LoVo (cell line): ENCODE results near the gene ATP13A3.
"Not testable (repeated sequence)": the region's sequence is repeated elsewhere in the genome, so short reads cannot be mapped to it uniquely, and the experiment has no call there.

Experiments used
- DNase-seq: peaks from one replicate; pipeline ENCODE4 v3.0.0-alpha.2; 2016; ENCODE audit warnings: low spot score

The ATP13A3 gene

DNA sequence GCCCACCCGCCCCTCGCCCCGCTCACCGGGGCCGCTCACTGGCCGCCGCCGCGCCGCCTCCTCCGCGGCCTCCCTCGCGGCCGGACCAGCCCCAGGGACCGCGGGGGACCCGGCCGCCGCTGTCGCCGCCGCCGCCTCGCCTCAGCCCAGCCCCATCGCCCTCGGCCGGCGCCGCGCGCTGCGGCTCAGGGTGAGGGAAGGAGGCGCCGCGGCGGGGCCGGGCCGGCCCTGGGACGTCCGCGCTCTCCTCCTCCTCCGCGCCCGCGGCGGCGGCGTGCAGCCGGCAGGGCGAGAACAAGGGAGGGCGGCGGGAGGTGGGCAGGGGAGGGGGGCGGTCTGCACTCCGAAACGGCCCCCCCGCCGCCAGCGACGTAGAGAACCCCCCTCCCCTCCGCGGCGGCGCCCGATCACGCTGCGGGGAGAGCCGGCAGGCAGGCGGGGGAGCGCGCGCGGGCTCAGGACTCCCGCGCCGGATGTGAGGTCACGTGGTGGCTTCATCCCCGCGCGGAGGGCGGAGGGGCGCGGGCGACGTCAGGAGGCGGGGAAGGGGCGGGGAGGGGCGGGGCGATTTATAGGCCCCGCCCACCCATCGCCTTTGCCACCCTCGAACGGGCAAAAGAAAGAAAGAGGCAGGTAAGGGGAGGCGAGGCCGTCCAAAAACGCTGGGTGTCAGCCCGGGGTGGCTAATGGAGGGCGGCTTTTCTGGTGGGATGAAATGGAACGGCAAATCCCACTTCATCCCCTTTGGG, at the start of gene ATP13A3:
ATP13A3 (minus strand) TSS at position 463 of the 749 bp plus-strand sequence. CDS start 24,812 bp downstream, outside the sequence.
- peak; percentile 88 for DNase-seq

DNA sequence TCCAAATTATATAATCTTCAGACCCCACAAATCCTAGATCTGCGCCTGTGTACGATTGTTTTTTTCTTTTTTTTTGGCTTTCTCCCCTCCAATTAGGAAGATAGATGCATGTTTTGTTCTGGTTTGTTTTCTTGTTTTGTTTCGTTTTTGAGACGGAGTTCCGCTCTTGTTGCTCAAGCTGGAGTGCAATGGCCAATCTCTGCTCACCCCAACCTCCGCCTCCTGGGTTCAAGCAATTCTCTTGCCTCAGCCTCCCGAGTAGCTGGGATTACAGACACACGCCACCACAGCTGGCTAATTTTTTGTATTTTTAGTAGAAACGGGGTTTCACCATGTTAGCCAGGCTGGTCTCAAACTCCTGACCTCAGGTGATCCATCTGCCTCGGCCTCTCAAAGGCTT, 48.4 kb upstream of the ATP13A3 start:
- not testable (repeated sequence) for DNase-seq

DNA sequence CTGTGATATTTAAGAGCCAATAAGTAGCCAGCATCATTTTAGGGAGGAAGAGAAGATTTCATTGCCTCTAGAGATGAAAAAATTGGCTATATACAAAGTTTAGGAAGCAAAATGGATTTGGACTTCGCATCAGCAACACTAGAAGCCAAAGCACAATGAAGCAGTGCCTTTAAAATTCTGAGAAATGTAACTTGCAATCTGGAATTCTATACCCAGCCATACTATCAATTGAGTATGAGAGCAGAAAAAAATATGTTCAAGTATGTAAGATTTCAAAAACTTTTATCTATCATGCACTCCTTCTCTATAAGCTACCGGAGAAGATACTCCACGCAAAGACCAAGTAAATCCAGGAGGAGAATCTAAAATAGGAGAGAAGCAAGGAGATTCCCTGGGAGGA, 47.4 kb upstream of the ATP13A3 start:
- DNase-seq: no peak

DNA sequence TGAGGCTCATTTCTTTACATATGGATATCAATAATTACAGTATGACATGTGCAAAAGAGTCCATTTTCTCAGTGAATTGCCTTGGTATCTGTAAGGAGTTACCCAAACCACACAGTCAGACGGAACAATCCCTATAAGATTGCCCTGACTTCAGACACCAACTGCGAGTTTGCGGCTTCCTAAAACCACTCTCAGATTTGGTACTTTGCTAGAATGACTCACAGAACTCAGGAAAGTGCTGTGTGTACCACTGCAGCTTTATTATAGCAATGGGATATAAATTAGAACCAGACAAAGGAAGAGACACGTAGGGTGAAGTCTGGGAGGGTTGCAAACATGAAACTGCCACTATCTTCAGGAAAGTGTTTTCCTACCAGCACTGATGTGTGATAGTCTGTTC, 45.8 kb upstream of the ATP13A3 start:
- no peak for DNase-seq

DNA sequence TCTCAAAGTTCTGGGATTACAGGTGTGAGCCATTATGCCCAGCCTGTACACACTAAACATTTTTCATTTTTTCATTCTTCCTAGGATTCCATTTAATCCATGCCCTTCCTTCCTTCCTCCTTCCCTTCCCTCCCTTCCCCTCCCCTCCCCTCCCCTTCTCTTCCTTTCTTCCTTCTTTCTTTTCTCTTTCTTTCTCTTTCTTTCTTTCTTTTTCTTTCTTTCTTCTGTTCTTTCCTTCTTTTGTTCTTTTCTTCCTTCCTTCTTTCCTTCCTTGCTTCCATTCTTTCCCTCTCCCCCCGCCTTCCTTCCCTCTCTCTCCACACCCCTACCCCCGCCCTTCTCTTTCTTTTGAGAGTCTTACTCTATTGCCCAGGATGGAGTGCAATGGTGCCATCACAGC, 40.9 kb upstream of the ATP13A3 start:
- no peak for DNase-seq

DNA sequence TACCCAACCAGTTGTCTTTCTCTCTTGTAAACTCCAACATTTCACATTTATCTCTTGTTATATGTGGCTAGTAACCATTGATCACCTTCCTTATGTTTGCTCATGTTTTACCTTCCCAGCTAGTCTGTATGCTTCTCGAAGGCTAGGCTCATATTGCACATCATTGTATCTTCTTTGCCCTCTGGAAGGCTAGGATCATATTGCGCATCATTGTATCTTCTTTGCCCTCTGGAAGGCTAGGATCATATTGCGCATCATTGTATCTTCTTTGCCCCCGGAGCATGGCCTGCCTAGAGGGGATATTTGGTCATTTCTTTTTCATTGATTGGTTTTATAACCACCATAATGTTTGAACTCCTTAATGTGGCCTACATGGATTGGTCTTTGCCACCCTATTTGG, 39.4 kb upstream of the ATP13A3 start:
- no peak for DNase-seq

DNA sequence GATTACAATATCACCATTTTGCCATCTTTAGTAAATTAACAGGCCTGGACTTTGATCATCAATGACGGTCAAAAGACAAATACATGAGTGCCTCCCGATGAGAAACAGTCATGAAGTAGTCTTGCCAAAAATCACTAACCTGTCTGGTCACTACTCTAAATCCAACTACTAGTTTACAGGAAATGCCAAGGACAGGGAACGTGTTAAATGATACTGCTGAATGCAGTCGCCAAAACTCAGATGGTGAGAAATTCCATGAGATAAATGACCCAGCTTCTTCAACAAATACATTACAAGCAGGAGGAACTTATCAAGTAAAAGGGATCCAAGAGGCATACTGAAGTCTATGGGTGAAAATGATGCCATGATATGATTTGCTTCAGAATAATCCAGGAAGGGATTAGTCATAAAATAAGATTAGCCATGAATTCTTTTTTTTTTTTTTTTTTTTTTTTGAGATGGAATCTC, 35.8 kb upstream of the ATP13A3 start:
- DNase-seq: no peak

DNA sequence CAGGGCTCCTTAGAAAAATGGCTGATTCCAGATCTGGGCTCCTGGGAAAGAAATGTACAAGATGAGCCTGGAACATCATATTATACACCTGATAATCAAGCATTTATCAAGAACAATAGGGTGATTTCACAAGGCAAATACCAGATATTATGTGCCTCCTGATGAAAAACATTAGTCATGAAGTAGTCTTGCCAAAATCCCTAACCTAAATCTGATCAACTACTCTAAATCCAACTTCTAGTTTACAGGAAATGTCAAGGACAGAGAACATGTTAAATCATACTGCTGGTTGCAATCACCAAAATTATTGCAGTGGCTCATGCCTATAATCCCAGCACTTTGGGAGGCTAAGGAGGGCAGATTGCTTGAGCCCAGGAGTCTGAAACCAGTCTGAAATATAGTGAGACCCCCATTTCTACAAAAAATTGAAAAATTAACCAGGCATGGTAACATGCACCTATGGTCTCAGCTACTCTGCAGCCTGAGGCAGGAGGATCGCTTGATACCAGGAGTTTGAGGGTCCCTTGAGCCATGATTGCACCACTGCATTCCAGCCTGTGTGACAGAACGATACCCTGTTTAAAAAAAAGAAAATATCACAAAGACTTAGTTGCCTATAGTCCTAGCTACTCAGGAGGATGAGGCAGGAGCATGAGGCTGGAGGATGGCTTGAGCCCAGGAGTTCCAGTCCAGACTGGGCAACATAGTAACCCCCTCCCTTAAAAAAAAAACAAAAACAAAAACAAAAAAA, 34.9 kb upstream of the ATP13A3 start:
- no peak for DNase-seq

DNA sequence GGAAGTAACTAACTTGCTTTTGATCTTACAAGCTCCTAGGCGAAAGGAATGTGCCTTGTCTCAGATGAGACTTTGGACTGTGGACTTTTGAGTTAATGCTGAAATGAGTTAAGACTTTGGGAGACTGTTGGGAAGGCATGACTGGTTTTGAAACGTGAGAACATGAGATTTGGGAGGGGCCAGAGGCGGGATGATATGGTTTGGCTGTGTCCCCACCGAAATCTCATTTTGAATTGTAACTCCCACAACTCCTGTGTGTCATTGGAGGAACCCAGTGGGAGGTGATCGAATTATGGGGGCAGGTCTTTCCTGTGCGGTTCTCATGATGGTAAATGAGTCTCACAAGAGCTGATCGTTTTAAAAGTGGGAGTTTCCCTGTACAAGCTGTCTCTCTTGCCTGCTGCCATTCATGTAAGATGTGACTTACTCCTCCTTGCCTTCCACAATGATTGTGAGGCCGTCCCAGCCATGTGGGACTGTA, 33.9 kb upstream of the ATP13A3 start:
- DNase-seq: not testable (repeated sequence)

DNA sequence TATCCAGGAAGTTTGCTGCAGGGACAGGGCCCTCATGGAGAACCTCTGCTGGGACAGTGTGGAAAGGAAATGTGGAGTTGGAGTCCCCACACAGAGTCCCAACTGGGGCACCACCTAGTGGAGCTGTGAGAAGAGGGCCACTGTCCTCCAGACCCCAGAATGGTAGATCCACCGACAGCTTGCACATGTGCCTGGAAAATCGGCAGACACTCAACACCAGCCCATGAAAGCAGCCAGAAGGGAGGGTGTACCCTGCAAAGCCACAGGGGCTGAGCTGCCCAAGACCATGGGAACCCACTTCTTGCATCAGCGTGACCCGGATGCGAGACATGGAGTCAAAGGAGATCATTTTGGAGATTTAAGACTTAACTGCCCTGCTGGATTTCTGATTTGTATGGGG, 33.4 kb upstream of the ATP13A3 start:
- not testable (repeated sequence) for DNase-seq

DNA sequence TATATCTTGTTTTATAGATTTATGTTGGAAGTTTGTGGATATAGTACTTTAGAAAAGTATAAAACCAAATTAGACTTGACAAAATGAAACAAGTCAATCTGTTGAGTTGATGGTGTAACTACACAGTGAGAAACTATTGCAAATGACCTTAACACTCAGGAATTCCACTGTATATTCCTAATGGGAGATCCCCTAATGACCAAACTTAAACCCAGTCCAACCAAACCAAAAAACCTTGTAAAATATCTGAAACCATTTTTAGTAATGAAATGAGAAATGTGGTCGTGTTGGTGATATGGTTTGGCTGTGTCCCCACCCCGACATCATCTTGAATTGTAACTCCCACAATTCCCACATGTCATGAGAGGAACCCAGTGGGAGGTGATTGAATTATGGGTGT, 31.9 kb upstream of the ATP13A3 start:
- DNase-seq: no peak

DNA sequence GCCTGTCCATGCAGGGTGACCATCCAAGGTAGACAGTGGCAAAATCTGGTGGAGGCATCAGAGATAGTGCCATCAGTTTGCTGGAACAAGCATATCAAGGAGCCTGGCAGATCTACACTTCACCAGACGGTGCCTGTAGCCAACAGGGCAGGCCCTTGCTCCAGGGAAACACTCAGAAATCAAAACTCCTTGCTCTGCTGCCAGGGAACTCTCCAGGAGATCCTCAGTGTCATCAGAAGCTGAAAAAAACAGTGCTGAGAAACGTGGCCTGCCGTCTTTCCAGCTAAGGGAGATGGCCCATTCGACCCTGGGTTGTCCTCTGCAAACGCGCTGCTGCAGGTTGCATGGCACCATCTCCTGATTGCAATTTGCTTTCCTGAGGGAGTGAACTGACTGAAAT, 30.5 kb upstream of the ATP13A3 start:
- DNase-seq: no peak

DNA sequence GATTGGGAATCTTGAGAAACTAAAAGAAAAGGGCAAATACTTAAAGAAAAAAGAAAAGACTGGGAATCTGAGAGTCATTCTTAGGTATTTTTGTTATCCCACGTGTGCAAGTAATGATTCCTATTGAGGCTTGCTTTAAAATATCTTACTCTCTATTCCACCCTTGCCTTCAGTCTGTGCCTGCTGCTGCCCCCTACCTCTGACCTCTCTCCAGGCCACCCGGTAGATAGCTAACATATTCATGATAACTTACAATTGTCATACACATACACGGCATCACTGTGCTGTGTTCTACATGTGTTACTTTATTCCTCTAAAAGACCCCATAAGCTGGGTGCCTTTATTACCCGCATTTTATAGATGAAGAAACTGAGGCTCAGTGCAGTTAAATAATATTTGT, 27.8 kb upstream of the ATP13A3 start:
- no peak for DNase-seq

DNA sequence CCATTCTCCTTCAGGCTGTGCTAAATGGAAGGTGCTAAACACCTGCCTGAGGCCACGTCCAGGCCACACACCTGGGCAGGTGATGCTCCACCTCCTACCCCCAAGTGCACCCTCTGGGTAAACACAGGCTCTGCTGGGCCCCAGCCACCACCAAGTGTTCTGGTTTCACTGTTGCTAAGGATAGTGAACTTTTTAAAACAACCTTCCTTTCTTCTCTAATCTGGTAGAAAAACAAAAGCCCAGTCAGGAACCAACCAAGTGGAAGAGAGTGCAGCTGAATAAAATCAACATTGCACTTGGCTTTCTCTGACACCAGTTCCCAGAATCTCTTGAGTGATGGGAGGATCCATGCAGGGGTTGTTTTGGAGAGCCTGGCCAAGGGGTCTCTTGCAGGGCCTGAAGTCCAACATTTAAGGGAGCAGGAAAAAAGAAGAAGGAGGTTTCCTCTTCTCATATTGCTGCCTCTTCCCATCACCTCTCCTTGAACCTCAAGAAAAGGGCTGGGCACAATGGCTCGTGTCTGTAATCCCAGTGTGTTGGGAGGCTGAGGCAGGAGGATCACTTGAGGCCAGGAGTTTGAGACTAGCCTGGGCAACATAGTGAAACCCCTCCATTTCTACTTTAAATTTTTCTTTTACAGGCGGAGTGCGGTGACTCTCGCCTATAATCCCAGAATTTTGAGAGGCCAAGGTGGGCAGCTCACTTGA, 26.2 kb upstream of the ATP13A3 start:
- no peak for DNase-seq

DNA sequence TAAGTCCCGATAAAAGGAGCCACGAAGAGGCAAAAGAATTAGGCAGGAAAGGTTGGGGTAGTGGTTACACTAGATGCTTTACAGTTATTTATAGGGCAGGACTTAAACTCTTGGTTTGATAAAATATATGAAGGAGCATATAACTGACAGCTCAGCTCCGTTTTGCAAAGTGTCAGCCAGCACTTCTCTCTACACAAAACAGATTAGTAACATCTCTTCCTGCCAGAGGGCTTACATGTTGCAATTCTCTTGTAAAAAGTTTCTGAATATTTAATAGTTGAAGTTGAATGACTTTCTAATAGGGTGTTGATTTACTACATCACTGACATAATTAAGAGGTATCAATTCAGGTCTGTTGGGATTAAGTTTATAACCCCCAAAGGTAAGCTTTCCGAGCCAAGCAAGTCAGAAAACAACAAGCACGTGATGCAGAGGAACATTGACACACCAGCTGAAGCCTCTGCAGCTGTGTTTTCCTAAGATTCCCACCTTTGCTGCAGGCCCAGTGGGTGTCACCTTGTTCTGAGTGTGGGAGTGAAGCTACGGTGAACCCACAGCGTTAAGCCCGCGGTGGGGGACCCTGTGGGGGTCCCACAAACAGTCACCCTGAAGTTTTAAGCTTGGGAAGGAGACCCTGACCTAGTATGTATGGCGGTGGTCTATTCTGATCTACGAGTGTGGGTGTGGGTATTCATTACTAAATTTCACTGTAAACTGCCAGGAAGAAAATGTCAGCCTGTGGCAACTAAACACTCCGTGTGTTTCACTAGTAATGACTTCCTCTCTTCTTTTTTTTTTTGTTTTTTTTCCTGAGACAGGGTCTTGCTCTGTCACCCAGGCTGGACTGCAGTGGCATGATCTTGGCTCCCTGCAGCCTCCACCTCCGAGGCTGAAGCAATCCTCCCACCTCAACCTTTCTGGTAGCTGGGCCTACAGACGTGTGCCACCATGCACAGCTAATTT, 22.0 kb upstream of the ATP13A3 start:
- no peak for DNase-seq

DNA sequence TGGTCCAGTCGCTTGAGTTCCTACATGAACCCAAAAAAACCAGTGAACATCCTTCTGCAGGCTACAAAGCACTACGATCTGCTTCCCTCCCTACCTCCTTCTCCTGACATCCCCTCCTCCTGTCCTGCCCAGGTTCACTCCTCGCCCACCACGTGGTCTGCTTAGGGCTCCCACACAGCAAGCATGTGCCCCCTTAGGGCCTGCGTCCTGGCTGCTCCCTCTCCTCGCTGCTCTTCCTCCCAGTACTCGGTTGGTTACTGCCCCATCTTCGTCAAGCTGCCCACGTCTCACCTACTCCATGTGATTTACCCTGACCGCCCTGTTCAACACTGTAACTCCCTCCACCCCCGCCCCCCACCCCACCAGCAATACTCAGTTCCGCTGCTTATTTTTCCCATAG, 20.8 kb upstream of the ATP13A3 start:
- no peak for DNase-seq

DNA sequence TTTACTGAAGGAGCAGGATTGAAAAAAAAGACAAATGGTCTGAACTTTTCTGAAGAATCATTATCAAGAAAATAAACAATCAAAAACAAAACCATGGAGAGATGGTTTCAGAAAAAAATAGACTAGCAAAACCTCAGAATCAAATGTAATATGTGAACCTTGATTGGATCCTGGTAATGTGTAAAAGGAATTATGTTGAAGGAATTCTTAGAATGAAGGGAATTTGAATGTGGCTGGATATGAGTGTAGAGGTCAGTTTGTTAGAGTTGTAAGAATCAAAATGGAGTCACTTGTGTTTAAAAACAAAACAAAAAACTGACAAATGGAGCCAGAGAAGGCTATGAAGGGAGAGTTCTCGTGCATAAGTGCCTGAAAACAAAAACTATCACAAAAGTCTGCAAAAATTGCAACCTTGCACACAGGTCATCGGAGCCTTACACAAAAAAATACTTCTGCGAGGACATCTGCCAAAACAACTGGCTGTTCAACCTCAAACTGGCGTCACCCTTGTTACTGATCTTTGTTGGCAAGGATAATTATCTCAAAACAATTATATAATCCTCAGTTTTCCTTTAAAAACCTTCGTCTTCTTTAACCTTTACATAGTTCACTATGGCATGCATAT, 19.1 kb upstream of the ATP13A3 start:
- DNase-seq: no peak

DNA sequence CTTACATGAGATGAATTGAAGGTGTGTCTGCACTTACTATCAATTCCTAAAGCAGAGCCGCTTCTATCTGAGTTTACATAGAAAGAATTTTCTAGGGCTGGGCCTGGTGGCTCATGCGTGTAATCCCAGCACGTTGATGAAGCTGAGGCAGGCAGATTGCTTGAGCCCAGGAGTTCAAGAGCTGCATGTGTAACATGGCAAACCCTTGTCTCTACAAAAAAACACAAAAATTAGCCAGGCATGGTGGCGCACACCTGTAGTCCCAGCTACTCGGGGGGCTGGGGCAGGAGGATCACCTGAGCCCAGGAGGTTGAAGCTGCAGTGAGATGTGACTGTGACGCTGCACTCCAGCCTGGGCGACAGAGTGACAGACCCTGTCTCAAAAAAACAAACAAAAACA, 18.1 kb upstream of the ATP13A3 start:
- DNase-seq: no peak

DNA sequence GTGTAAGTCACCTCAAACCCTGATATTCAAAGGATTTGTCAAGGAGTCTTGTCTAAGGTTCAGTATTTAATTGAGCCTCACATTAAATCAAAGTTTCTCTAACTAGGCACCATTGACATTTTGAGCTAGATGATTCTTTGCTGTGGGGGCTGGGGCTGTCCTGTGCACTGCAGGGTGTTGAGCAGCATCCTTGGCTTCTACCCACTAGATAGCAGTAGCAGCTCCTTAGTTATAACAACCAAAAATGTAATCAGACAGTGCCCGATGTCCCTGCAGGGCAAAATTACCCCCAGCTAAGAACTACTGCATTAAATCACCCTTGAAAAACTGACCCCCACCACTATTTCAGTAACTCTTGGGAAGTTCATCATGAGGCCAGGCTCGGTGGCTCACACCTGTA, 17.3 kb upstream of the ATP13A3 start:
- DNase-seq: no peak

DNA sequence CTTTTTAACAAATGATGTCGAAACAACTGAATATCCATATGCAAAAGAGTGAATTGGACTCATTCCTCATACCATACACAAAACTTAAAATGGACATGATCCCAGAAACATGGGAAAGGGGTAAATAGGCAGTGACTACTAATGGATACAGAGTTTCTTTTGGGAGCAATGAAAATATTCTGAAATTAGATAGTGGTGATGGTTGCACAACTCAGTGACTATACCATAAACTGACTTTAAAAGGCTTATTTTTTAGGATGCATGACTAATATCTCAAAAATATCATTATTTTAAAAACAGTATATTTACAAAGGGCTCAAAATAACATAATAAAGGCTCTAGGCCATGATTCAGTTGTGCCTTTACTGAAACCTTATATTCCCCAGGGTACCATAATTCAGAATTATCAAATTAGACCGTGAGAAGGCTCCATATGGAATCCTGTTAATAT, 16.3 kb upstream of the ATP13A3 start:
- DNase-seq: no peak

DNA sequence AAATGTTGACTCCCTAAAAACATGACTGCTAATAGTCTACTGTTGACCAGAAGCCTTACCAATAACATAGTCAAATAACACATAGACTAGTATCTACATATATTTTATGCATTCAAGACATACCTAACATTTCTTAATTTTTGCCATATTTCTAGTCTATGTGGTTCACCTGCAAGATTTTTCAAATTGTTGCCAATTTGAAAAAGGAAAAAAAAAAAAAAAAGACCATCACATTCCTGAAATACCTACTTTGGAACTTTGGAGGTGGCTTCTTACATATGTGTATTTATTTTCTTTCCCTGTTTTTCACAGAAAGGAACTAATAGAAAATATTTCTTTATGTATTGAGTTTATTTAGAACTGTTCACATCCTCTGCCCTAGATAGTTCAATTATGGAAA, 13.4 kb upstream of the ATP13A3 start:
- no peak for DNase-seq
